Measurements from ENCODE around the gene MEFV. TPM values are rescaled to one million over a fixed set of nuclear protein-coding genes. Genes with fewer than 3 reads are reported as not detected.
"Not testable (repeated sequence)": the region's sequence is repeated elsewhere in the genome, so short reads cannot be mapped to it uniquely, and the experiment has no call there.

Gene MEFV
- total RNA-seq, 4 donors from 2014 or later, result 0.32 to 1.2 (median 0.76) TPM

- Histone ChIP-seq H3K36me3 (peaks cover 0 to 1% of the 10 kb centered on the region in 2 donors), H3K4me3 (no peak overlapping the region), H3K27me3 (no peaks in the 10 kb centered on the region), H3K27ac (no peak overlapping the region), H3K4me1 (no peaks in the 10 kb centered on the region), H3K9me3 (no peaks in the 10 kb centered on the region)
- in situ Hi-C loops (cut with MboI; ENCODE audit: low sequenced_read_pairs in 4 of 4) (no loop called here), intact Hi-C loops (cut with DNase I; ENCODE audit: low total_unique reads) (no loop called here)
- DNase-seq (no peak), ATAC-seq (no peak)
- TF ChIP-seq CTCF (IDR thresholded peaks at IDR 0.05 in 4 of 5, conservative IDR thresholded peaks at IDR 0.05 in 1 of 5), result no peak
- no peak for TF ChIP-seq POLR2A (IDR thresholded peaks at IDR 0.05)
Measured at GRCh38 chr16:3274490-3274889, 18.1 kb upstream of the MEFV start.

GRCh38 chr16:3271281-3271680, 14.8 kb upstream of the MEFV start:
- in situ Hi-C loops (cut with MboI; ENCODE audit: low sequenced_read_pairs in 4 of 4); H3K4me1 ChIP-seq; ATAC-seq; H3K9me3 ChIP-seq; DNase-seq; H3K4me3 ChIP-seq; intact Hi-C loops (cut with DNase I; ENCODE audit: low total_unique reads); H3K27me3 ChIP-seq; H3K27ac ChIP-seq: not testable (repeated sequence)
- H3K36me3 ChIP-seq, result peaks cover 0 to 31% of the 10 kb centered on the region in 2 donors

DNA sequence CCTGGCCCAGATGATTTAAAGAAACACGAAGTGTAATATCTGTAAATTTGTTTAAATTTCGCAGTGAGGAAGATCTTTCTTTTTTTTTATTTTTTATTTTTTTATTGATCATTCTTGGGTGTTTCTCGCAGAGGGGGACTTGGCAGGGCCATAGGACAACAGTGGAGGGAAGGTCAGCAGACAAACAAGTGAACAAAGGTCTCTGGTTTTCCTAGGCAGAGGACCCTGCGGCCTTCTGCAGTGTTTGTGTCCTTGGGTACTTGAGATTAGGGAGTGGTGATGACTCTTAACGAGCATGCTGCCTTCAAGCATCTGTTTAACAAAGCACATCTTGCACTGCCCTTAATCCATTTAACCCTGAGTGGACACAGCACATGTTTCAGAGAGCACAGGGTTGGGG, 14.3 kb upstream of the MEFV start:
- intact Hi-C loops (cut with DNase I; ENCODE audit: low total_unique reads); H3K27ac ChIP-seq; H3K9me3 ChIP-seq; H3K27me3 ChIP-seq; ATAC-seq; in situ Hi-C loops (cut with MboI; ENCODE audit: low sequenced_read_pairs in 4 of 4); H3K4me1 ChIP-seq; H3K4me3 ChIP-seq; DNase-seq: not testable (repeated sequence)
- peaks cover 0 to 36% of the 10 kb centered on the region in 2 donors for H3K36me3 ChIP-seq

DNA sequence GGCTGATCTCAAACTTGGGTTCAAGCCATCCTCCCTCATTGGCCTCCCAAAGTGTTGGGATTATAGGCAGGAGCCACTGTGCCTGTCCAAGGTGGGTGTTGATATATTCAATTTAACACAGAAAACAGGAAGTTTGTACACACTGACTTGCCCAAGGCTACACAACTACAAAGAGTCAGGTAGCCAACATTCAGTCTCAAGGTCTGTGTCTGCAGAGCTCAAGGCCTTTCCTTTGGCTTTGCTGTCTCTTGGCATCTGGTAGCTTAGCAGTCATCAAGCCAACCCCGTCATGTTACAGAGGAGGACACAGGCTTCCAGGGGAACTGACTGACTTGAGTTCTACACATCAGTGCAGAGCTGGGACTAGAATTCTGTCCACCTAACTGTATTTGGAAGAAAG, 11.9 kb upstream of the MEFV start:
- TF ChIP-seq POLR2A (IDR thresholded peaks at IDR 0.05) (no peak), CTCF (IDR thresholded peaks at IDR 0.05 in 4 of 5, conservative IDR thresholded peaks at IDR 0.05 in 1 of 5) (no peak)
- Histone ChIP-seq H3K9me3 (no peaks in the 10 kb centered on the region), H3K27me3 (no peaks in the 10 kb centered on the region), H3K4me1 (peaks cover 0 to 5% of the 10 kb centered on the region in 2 donors), H3K27ac (no peak overlapping the region), H3K4me3 (no peak overlapping the region), H3K36me3 (peaks cover 0 to 41% of the 10 kb centered on the region in 2 donors)
- in situ Hi-C loops (cut with MboI; ENCODE audit: low sequenced_read_pairs in 4 of 4) (no loop called here), intact Hi-C loops (cut with DNase I; ENCODE audit: low total_unique reads) (no loop called here)
- ATAC-seq (no peak), DNase-seq (no peak)

- in situ Hi-C loops (cut with MboI; ENCODE audit: low sequenced_read_pairs in 4 of 4) (no loop called here), intact Hi-C loops (cut with DNase I; ENCODE audit: low total_unique reads) (no loop called here)
- ATAC-seq (no peak), DNase-seq (no peak)
- Histone ChIP-seq H3K27ac (no peak overlapping the region), H3K27me3 (no peaks in the 10 kb centered on the region), H3K36me3 (peaks cover 0 to 41% of the 10 kb centered on the region in 2 donors), H3K4me3 (no peak overlapping the region), H3K9me3 (no peaks in the 10 kb centered on the region), H3K4me1 (peaks cover 0 to 5% of the 10 kb centered on the region in 2 donors)
- no peak for TF ChIP-seq CTCF (IDR thresholded peaks at IDR 0.05 in 4 of 5, conservative IDR thresholded peaks at IDR 0.05 in 1 of 5)
- TF ChIP-seq POLR2A (IDR thresholded peaks at IDR 0.05), result no peak
Measured at GRCh38 chr16:3266873-3267537, 10.6 kb upstream of the MEFV start.
